Liver (tissue), 9 donors: ENCODE results near the gene INPP5A. TPM values are rescaled to one million over a fixed set of nuclear protein-coding genes. Genes with fewer than 3 reads are reported as not detected.

Experiments used
- DNase-seq: peaks from one replicate; pipeline ENCODE4 v3.0.0-alpha.2; 2017; ENCODE audit warnings: low spot score
- H3K27ac ChIP-seq, 2 donors: one replicate each; pipeline ENCODE4 v1.7.0; 2013; ENCODE audit warnings: inconsistent platforms in 2 of 2, low read length in 2 of 2, control low read depth in 1 of 2, low read depth in 1 of 2, mild to moderate bottlenecking in 1 of 2
- H3K27me3 ChIP-seq, 4 donors: one replicate each; pipeline versions ENCODE4 v1.6.1 to v1.7.0; 2013; ENCODE audit warnings: low read length in 3 of 4, inconsistent platforms in 1 of 4, mild to moderate bottlenecking in 1 of 4, moderate library complexity in 1 of 4; ENCODE audit not compliant: control insufficient read depth in 4 of 4, insufficient read depth in 4 of 4
- H3K36me3 ChIP-seq, 4 donors: one replicate each; pipeline versions ENCODE4 v1.6.1 to v1.7.0; 2013; ENCODE audit warnings: low read length in 3 of 4, mild to moderate bottlenecking in 3 of 4, low read depth in 1 of 4, moderate library complexity in 1 of 4; ENCODE audit not compliant: control insufficient read depth in 4 of 4, insufficient read depth in 3 of 4
- H3K4me1 ChIP-seq, 4 donors: one replicate each; pipeline versions ENCODE4 v1.6.1 to v1.7.0; 2013; ENCODE audit warnings: low read length in 3 of 4, mild to moderate bottlenecking in 3 of 4, moderate library complexity in 1 of 4; ENCODE audit not compliant: control insufficient read depth in 4 of 4, insufficient read depth in 4 of 4
- H3K4me3 ChIP-seq, 3 donors: one replicate each; pipeline versions ENCODE4 v1.6.1 to v1.7.0; 2013; ENCODE audit warnings: low read length in 3 of 3, control low read depth in 1 of 3, low read depth in 1 of 3, mild to moderate bottlenecking in 1 of 3
- H3K9ac ChIP-seq, 2 donors: one replicate each; pipeline ENCODE4 v1.7.0; 2013; ENCODE audit warnings: low read length in 2 of 2, mild to moderate bottlenecking in 2 of 2, moderate library complexity in 2 of 2, control low read depth in 1 of 2, low read depth in 1 of 2
- H3K9me3 ChIP-seq, 4 donors: one replicate each; pipeline versions ENCODE4 v1.6.1 to v1.7.0; 2013; ENCODE audit warnings: low read length in 3 of 4; ENCODE audit not compliant: control insufficient read depth in 4 of 4
- ATF3 ChIP-seq: IDR thresholded peaks from 2 replicates; pipeline ENCODE4 v1.6.1; 2016; ENCODE audit warnings: antibody characterized with exemption
- CTCF ChIP-seq: fragments of 150-350 bp; IDR thresholded peaks from 2 replicates; pipeline ENCODE4 v1.5.1; 2017; ENCODE audit warnings: improper control_type of control experiment, low read depth, low read length; ENCODE audit not compliant: missing input control
- EGR1 ChIP-seq, 2 donors: IDR thresholded peaks; 2 replicates each; pipeline ENCODE4 v1.6.1; 2016 to 2018; ENCODE audit warnings: antibody characterized with exemption in 2 of 2, low read depth in 2 of 2
- FOXA1 ChIP-seq: IDR thresholded peaks from 2 replicates; pipeline ENCODE4 v1.6.1; 2016; ENCODE audit warnings: antibody characterized with exemption
- FOXA2 ChIP-seq: IDR thresholded peaks from 2 replicates; pipeline ENCODE4 v1.6.1; 2016; ENCODE audit warnings: antibody characterized with exemption
- GABPA ChIP-seq, 2 donors: IDR thresholded peaks in 1 of 2; conservative IDR thresholded peaks in 1 of 2; 2 replicates each; pipeline ENCODE4 v1.6.1; 2016; ENCODE audit warnings: antibody characterized with exemption in 2 of 2, mild to moderate bottlenecking in 1 of 2, moderate library complexity in 1 of 2
- HNF4A ChIP-seq, 2 donors: conservative IDR thresholded peaks; 2 replicates each; pipeline ENCODE4 v1.6.1; 2016; ENCODE audit warnings: antibody characterized with exemption in 2 of 2, mild to moderate bottlenecking in 2 of 2
- HNF4G ChIP-seq: IDR thresholded peaks from 2 replicates; pipeline ENCODE4 v1.6.1; 2016; ENCODE audit warnings: antibody characterized with exemption
- JUND ChIP-seq, 2 donors: IDR thresholded peaks; 2 replicates each; pipeline ENCODE4 v1.6.1; 2016; ENCODE audit warnings: antibody characterized with exemption in 2 of 2
- MAX ChIP-seq: IDR thresholded peaks from 2 replicates; pipeline ENCODE4 v1.6.1; 2016; ENCODE audit warnings: antibody characterized with exemption
- NR2F2 ChIP-seq: IDR thresholded peaks from 2 replicates; pipeline ENCODE4 v1.6.1; 2016; ENCODE audit warnings: antibody characterized with exemption
- RAD21 ChIP-seq, 2 donors: IDR thresholded peaks; 2 replicates each; pipeline ENCODE4 v1.6.1; 2016; ENCODE audit warnings: antibody characterized with exemption in 2 of 2, mild to moderate bottlenecking in 2 of 2
- REST ChIP-seq: IDR thresholded peaks from 2 replicates; pipeline ENCODE4 v1.6.1; 2016; ENCODE audit warnings: antibody characterized with exemption, mild to moderate bottlenecking
- RXRA ChIP-seq, 2 donors: IDR thresholded peaks; 2 replicates each; pipeline ENCODE4 v1.6.1; 2017 to 2018; ENCODE audit warnings: antibody characterized with exemption in 2 of 2, mild to moderate bottlenecking in 1 of 2
- SP1 ChIP-seq: IDR thresholded peaks from 2 replicates; pipeline ENCODE4 v1.6.1; 2018; ENCODE audit warnings: antibody characterized with exemption, mild to moderate bottlenecking
- TAF1 ChIP-seq: conservative IDR thresholded peaks from 2 replicates; pipeline ENCODE4 v1.6.1; 2016; ENCODE audit warnings: antibody characterized with exemption, mild to moderate bottlenecking
- YY1 ChIP-seq: IDR thresholded peaks from 2 replicates; pipeline ENCODE4 v1.6.1; 2016; ENCODE audit warnings: antibody characterized with exemption, mild to moderate bottlenecking
- ZBTB33 ChIP-seq: IDR thresholded peaks from 2 replicates; pipeline ENCODE4 v1.6.1; 2016; ENCODE audit warnings: antibody characterized with exemption
- WGBS: extraction: QIAGEN DNeasy Blood & Tissue Kit; methylation state at CpG from one replicate; pipeline ENCODE4 v1.1.7; 2013; 5-methylcytosine and 5-hydroxymethylcytosine counted together
- polyA plus RNA-seq, 2 donors: library from polyadenylated mRNA; stranded (reverse) in 1 of 2; unstranded in 1 of 2; fragments of 200-250 nt in 1 of 2; fragments of >200 nt in 1 of 2; fragmentation: Nextera tagmentation in 1 of 2; extraction: Ambion mirVana in 1 of 2; gene quantifications; one replicate each; pipeline versions ENCODE4 v1.2.1 to v1.2.3, GENCODE V29; 2013 to 2015
- total RNA-seq, 2 donors: library from RNA; depleted of rRNA; stranded (reverse); fragments of >200 nt; gene quantifications; one replicate each; pipeline ENCODE4 v1.2.3, GENCODE V29; 2014
- donor health status: healthy.
- donor health status: healthy.
- donor health status: healthy.
- donor health status: healthy.
- donor health status: healthy.

INPP5A gene
- total and polyA plus RNA-seq, 4 donors: 4.3 to 26.5 (median 10.9) TPM

- Histone ChIP-seq H3K27ac (no peak overlapping the region), H3K9ac (no peak overlapping the region), H3K4me1 (peaks cover 0 to 24% (median 12%) of the 10 kb centered on the region in 4 donors), H3K36me3 (peaks cover 3 to 15% (median 3%) of the 10 kb centered on the region in 4 donors), H3K4me3 (no peak overlapping the region), H3K27me3 (no peaks in the 10 kb centered on the region), H3K9me3 (no peaks in the 10 kb centered on the region)
- TF ChIP-seq FOXA2 (no peak), NR2F2 (no peak)
- 82% methylated on average over 16 of the region's 16 CpGs for WGBS
- no peak for DNase-seq
These were observed 120.2 kb downstream of the INPP5A start for GRCh38 chr10:132657748-132658147.

GRCh38 chr10:132658546-132659205 is 121.1 kb downstream of the INPP5A start:
- no peak for TF ChIP-seq EGR1 (IDR thresholded peaks at IDR 0.05; ENCODE audit: low read depth in 2 of 2)
- no peak for TF ChIP-seq HNF4A (conservative IDR thresholded peaks at IDR 0.05)
- TF ChIP-seq RAD21 (IDR thresholded peaks at IDR 0.05): no peak
- TF ChIP-seq TAF1: no peak
- no peak for TF ChIP-seq FOXA1
- TF ChIP-seq CTCF: no peak
- no peak for TF ChIP-seq GABPA (IDR thresholded peaks at IDR 0.05 in 1 of 2, conservative IDR thresholded peaks at IDR 0.05 in 1 of 2)
- TF ChIP-seq HNF4G: no peak
- TF ChIP-seq FOXA2: no peak
- TF ChIP-seq REST: no peak
- no peak for TF ChIP-seq NR2F2
- no peak for TF ChIP-seq YY1
- no peak for TF ChIP-seq ZBTB33
- TF ChIP-seq JUND (IDR thresholded peaks at IDR 0.05): no peak
- TF ChIP-seq RXRA (IDR thresholded peaks at IDR 0.05): no peak
- TF ChIP-seq MAX: no peak
- TF ChIP-seq ATF3: no peak
- TF ChIP-seq SP1: no peak
- no peak overlapping the region for H3K27ac ChIP-seq
- H3K4me1 ChIP-seq: peaks cover 0 to 24% (median 12%) of the 10 kb centered on the region in 4 donors
- WGBS: 96% methylated on average over 30 of the region's 30 CpGs
- H3K9me3 ChIP-seq: no peaks in the 10 kb centered on the region
- peaks cover 2 to 19% (median 3%) of the 10 kb centered on the region in 4 donors for H3K36me3 ChIP-seq
- DNase-seq: no peak
- H3K27me3 ChIP-seq: no peaks in the 10 kb centered on the region
- no peak overlapping the region for H3K4me3 ChIP-seq
- H3K9ac ChIP-seq: no peak overlapping the region
